ENCODE data around the gene SMDT1.

SMDT1 gene, protein sequence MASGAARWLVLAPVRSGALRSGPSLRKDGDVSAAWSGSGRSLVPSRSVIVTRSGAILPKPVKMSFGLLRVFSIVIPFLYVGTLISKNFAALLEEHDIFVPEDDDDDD

DNA sequence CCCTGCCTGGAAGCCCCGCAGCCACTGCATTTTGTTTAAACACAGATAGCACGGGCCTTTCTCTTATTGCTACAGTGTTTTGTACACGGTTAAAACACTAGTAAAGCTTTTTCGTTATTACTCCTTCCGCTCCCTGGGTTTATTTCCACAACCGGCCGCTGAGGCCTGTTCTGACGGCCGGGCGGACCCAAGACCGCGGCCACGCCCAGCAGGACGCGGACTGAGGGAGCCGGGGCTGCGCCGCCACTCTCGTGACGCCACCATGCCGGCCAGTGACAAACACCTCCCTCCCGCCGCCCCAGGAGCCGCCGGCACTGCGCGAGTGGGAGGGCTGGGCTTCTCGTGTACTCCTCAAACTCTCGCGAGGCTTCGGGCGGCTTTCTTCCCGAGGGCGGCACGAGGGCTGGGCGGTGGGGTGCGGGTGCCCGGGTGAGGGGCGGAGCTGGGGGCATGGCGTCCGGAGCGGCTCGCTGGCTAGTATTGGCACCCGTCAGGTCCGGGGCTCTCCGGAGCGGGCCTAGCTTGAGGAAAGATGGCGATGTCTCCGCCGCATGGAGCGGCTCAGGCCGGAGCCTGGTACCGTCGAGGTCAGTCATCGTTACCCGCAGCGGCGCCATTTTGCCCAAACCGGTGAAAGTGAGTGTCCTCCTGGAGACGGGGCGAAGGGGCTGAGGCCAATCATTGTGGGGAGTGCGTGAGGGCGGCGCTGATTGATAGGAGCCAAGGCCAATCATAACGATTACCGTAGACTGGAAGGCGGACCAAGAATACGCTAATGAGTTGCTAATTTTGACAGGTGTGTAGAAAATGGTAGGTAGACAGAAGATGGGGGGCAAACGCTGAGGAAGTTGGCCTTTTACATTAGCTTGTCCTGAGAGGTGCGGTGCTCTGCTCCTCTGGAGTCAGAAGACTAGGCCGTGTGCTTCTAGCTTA, at the start of gene SMDT1:
Gene SMDT1 (plus strand): TSS at position 382 of the 933 bp plus-strand sequence. CDS start 69 bp downstream, at position 451.
- peak; percentile 95 for DNase-seq

DNA sequence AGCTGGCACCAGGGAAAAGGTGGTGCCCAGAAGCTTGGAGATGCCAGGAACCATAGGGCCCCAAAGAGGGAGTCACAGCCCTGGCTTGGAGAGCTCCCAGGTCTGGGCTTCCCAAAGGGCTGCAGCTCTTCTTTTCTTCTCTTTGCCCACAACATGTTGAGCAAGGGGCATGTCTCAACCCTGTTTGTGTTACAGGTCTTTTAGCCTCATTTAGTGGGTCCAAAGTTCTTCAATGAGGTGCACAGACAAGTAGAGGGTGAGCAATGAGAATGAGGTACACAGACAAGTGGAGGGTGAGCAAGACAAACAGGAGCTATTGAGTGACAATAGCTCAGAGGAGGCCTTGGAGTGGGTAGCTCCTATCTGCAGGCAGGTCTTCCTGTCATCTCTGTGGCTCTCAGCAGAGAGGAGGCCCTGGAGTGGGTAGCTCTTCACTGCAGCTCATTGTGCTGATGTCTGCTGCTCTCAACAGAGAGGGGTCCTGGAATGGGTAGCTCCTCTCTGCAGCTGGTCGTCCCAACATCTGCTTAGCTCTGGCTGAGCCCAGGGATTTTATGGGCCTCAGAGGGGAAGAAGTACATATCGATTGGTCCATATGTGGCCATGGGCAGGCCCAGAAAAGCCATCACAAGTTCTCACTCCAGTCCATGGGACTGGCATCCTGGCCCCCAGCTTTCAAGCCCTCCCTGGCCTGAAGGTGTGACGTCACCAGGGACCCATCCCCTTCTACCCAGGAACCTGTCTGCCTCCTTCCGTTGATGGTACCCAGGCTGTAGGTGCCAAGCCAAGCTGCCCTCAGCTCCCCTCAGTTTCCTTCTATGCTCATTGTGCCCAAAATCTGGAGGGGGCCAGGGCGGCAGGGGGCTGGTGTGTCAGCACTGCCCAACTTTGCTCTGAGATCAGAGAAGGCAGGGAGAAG, 46.0 kb upstream of the SMDT1 start:
- no peak for DNase-seq

DNA sequence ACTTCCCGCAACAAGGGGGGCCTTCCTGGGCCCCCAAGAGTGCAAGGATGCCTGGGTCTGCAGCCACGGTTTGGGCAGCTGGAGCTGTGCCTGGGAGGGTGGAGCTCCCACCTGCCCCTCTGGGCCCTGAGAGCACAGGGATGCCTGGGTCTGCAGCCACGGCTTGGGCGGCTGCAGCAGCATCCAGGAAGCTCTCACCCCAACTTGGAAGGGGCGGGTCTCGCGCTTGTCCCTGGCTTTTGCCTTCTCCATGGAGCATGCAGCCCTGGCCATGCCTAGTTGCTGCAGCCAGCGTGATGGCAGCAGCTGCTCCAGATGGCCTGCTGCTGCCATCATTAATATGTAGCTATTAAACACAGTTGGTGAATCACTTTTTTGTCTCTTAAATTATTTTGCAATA, 44.2 kb upstream of the SMDT1 start:
- no peak for DNase-seq

DNA sequence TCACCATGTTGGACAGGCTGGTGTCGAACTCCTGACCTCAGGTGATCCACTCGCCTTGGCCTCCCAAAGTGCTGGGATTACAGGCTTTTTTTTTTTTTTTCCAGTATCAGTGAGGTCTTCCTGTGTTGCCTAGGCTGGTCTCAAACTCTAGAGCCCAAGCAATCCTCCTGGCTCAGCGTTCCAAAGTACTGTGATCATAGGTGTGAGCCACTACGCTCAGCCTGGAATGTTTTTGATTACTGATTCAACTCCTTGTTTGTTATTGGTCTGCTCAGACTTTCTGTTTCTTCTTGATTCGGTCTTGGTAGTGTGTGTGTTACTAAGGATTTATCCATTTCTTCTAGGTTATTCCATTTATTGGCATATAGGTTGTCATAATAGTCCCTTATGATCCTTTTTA, 40.2 kb upstream of the SMDT1 start:
- no peak for DNase-seq

DNA sequence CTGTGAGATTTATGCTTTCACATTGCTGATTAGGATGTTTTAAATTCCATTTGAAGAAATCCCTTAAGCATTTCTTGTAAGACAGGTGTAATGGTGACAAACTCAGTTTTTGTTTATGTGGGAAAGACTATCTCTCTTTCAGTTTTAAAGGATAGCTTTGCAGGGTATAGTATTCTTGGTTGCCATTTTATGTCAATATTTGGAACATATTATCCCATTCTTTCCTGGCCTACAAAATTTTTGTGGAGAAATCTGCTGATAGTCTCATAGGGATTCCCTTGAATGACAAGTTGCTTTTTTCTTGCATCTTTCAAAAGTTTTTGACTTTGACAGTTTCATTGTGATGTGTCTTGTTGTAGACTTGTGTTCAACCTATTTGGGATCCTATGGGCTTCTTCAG, 37.7 kb upstream of the SMDT1 start:
- no peak for DNase-seq

DNA sequence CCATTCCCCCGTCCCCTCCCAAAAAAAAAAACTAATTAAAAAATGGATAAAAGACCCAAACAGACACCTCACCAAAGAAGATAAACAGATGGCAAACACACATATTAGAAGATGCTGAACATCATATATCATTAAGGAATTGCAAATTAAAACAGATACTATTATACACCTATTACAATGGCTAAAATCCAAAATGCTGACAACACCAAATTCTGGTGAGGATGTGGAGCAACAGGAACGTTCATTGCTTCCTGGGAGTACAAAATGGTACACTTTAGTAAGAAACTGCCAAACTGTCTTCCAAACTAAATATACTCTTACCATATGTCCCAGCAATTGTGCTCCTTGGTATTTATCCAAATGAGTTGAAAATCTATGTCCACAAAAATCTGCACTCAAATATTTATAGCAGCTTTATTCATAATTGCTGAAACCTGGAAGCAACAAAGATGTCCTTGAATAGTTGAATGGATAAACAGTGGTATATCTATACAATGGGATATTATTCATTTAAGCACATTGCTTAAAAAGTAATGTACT, 28.8 kb upstream of the SMDT1 start:
- no peak for DNase-seq

DNA sequence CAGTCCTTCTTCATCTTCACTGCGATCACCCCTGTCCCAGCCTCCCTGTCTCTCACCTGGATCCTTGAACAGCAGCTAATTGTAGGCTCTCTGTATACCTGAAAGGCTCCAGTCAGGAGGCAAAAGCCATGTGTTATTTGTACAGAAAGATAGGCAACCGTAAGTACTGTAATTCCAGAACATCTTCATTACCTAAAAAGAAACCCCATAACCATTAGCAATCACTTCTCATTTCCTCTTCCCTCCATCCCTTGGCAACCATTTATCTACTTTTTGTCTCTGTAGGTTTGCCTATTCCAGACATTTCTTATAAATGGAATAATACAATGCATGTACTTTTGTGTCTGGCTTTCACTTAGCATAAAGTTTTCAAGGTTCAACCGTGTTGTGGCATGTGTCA, 26.7 kb upstream of the SMDT1 start:
- no peak for DNase-seq

DNA sequence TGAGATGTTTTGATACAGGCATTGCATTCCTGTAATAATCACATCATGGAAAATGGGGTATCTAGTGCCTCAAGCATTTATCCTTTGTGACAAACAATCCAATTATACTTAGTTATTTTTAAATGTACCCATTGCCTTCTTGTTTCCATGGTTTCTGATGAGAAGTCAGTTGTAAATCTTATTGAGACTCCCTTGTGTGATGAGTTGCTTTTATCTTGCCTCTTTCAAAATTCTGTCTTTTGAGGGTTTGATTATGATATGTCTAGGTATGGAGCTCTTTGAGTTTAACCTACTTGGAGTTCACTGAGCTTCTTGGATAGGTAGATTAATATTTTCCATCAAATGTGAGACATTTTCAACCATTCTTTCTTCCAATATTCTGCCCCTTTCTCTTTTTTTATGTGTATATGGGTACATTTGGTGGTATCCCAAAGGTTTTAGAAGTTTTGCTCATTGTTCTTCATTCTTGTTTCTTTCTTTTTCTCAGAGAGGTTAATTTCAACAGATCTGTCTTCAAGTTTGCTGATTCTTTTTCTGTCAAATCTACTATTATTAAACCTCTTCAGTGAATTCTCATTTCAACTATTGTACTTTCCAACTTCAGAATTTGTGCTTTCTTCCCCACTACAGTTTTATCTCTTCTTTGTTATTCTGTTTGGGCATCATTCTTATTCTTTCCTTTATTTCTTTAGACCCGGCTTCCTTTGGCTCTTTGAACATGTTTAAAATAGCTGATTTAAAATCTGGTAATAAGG, 22.6 kb upstream of the SMDT1 start:
- no peak for DNase-seq

DNA sequence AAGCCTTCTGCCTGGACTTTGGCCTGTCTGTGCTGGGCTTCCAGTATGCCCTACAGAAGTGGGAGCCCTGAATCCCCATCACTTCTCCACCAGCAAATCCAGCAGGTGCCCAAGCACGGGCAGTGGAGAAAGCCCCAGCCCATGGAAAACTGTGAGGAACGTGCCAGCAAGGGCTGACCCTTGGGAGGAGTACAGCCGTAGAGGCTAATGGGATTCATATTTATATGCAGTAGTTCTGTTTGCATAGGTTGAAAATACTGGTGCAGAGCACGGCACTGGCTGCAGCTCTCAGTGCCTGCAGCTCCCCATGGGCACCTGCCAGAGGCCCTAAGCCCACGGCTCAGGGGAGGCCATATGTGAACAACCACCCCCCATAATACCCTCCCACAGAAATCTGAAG, 19.0 kb upstream of the SMDT1 start:
- no peak for DNase-seq

DNA sequence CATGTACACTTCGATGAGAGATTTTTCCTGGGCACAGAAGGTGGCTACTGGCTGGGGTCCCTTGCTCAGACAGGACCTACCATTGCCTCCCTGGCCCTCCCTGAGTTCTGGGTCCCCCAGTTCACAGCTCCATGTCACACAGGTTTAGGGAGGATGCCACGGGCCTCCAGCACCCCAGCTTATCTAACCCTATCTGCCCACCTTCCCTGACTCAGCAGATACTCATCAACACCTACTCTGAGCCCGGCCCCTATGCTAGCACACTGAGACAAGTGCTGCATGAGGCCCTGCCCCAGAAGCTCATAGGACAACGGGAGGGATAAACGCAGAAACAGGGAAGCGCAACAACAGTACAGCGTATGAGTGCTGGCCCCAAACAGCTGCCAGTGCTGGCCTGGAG, 18.5 kb upstream of the SMDT1 start:
- no peak for DNase-seq

DNA sequence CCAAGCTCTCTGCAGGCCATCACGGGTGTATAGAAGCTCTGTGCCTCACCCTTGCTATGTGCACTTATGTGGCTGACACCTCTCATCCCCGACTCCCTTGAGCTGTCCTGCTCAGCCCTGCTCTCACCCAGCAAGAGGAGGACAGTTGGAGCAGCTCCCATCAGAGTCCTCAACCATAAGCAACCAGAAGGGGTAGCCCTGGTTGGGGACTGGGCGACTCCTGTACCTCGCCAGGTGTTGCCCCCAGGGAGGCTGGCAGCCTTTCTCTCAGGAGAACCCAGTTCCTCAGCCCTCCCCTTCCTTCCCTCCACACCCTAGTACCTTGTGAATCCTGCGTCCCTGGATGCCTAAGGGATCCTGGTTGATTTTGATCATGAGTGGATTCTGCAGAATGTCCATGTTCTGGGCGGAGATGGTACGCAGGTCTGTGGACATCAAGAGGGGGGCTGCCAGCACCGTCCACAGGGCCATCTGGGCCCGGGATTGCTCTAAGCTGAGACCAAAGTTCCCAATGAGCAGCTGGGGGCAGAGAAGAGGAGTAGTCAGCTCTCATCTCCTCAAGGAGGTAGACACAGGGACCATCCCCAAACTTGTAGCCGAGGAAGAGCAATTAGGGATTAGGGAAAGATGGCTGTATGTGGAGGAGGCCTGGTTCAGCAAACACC, 16.9 kb upstream of the SMDT1 start:
- DNase-seq = no peak

DNA sequence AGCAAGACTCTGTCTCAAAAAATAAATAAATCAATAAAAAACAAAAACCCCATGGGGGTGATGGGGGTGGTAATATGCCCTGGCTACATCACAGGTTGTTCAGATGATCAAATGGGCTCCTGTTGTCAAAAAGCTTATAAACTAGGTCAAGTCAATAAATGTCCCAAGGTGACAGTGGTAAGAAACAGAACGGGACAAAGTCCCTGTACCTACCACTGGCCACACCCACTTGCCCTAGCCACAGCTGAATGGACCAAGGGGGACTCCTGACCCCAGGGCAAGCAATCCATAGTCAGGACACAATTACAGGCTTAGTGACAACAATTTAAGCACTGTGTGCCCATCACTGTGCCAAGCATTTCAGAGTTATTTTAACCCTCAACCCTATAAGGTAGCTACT, 14.9 kb upstream of the SMDT1 start:
- DNase-seq = no peak

DNA sequence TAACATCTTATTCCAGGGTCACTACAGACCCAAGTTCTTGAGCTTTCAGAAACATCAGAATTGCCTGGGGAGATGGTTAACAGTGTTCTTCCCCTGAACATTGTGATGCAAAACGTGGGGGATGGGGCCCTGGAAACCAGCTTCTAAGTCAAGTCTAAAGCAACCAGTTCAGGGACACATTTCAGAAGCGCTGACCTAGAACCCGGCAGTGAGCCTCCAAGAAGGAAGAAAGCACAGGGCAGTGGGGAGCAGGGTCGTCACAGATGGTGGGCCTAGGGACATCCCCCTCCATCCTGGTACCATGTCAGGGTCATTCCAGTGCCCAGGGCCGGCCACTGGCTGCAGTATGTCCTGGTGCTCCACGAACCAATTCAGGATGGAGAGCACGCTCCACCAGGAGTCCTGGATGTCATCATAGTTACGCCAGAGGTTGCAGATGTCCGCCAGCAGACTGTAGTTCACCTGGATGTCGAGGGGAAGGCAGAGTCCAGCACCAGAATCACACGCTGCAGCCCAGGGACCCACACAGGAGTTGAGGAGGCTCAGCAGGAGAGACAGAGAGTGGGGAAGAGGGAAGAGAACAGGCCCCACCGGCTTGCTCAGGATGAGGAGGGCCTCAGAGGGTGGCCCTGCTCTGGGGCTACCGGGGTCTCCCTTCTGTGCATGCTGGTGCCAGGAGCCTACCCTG, 13.9 kb upstream of the SMDT1 start:
- no peak for DNase-seq

DNA sequence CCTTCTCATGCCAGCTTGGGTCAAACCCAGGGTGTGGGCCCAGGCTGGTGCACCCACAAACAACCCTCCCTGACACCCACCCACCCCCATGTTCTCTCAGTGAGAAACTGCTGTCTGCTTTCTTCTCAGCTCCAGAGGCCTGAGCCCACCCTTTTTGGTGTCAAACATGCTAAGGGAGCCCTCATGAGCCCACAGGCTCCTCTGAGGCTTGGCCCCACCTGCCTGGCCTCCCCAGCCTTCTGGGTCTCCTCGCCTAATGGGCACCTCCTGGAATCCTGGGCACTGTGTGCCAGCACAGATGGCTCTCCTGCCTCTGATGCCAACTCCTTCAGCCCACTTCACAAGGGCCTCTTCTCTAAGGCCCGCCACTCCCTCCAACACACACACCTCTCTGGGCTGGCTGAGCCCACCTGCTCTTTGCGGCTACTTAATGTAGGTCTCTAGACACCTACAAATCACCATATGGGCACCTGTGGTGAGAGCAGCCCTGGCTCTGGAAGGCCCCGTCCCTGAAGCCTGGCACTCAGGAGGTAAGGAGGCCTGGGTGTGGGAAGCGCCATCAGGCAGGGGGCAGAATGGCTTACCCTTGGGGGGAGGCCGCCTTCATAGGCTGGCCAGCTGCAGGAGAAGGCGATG, 13.3 kb upstream of the SMDT1 start:
- no peak for DNase-seq

DNA sequence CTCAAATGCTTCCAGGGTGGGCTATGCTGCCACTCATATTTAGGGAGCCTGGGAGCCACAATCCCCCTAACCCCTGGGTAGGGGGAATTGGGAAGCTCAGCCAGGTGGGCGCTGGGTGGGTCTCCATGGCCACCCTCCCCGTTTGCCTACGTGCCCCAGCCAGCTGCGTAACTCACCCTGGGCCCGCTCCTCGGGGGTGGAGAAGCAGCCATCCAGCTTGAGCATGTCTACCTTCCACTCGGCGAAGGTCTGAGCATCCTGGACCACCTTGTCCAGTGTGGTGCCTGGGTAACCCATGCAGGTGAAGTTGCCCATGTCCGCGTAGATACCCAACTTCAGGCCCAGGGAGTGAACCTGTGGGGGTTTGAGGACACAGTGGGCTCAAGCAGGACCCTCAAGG, 12.6 kb upstream of the SMDT1 start:
- DNase-seq = no peak

DNA sequence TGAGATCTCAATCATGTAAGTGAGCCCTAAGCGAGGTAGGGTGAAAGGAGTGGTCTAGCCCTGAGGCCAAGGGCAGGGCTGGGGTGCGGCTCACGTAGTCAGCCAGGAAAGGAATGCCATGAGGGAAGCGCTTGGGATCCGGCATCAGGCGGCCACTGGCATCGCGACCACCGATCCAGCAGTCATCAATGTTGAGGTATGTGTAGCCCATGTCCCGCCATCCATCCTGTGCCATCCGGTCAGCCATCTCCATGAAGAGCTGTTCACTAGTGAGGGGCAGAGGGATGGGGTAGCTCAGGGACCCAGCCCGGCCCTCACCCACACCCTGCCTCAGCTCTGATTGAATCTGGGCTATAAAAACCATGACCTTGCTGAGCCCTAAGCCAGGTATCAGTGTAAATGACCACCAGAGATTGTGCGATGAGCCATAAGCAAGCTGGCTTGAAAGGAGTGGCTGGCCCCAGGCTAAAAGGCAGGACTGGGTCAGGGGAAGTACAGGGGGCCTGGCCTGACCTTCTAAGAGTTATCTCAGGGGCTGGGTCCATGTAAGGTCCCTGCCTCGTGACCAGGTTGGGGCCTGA, 11.7 kb upstream of the SMDT1 start:
- no peak for DNase-seq

DNA sequence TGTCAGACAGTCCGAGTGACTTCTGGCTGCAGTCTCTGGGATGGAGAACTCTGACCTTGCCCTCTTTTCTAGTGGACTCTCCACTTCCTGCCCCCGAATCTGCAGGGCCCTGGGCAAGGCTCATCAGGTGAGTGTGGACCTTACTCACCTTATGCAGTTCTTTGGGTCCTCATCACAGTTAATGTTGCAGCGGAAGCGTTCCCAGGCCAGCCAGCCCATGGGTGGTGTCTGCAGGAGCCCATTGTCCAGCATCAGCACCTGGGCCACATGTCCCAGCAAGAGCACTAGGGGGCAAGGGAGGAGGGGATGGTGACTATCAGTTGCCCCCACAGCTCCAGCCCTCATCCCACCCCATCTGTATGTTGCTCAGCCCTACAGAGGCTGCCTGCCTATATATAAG, 11.2 kb upstream of the SMDT1 start:
- no peak for DNase-seq

DNA sequence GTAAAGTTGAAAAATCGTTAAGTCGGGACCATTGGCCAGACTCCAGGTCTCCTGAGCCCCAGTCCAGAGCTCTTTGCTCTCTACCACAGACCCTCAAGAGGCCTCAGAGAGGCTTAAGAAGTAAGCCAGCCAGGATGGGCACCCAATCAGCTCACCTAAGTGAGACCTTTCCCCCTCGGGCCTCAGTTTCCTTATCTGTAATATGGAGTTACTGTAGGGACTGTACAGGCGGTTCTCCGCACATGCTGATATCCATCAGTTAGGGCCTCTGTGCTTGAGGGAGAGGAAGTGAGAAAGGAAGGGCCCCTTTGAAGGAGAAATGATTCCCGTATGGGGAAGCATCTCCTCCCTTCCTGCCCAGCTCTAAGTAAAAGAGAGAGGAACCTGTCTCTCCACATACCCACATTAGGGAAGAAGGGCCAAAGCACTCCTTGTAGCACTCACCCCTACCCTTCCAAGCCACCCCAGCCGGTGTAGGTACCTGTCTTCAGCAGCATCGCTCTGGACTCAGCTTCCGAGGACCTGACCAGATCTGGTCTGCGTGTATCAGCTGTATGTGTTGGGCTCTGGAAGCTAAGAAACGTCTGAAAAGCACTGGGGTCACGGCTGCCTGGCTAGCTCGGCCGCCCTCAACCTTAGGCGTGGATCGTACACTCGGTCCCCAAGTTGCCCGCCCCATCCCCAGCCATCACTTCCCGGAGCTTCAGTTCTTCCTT, 9.5 kb upstream of the SMDT1 start:
- DNase-seq = no peak

DNA sequence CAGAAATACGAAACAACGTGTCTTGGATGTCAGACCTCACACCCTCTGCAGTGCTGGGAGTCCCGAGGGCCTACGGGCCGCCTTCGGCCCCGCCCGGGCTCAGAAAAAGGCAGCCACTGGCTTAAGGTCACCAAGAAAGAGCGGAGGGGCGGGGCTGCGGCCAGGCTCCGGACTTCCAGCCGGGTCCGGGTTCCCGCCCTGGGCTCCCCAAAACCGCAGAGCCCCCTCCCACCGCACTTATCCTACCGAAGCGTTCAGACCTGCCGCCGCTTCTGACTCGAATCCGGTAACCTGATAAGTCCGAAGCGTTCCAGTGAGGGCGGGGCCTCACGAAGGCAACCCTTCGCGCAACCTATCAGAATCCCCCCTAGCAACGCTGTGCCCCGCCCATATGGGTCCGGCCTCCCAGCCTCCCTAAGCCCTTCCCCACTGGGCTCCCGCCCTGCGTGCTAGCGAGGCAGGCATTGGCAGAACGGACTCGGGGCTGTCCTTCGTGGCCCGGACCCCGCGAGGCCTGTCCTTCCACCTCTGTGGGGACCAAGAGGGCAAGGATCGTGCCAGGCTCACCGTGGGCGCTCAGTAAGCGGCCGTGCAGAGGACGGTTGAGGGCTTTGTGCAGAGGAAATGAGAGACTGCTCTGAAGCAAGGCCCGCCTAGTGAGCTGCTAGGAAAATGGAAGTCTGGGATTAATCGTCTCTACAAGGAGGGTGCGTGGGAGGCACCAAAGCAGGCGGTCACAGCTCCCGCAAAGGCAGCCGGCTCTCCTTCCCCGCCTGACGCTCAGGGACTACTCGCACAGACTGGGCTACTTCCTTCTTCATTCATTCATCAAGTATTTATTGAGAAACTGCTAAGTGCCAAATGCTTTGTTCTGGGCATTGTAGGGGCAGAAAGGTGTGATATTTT, 8.7 kb upstream of the SMDT1 start, which contains the start of gene NAGA:
Gene NAGA (minus strand): TSS at position 296 of the 906 bp plus-strand sequence. CDS start 515 bp downstream, outside the sequence.
- peak; percentile 87 for DNase-seq
